ENCODE results near the gene PRADC1.
A peak's percentile ranks its signal among the peaks of the same experiment; 100 is the strongest.

PRADC1 gene

DNA sequence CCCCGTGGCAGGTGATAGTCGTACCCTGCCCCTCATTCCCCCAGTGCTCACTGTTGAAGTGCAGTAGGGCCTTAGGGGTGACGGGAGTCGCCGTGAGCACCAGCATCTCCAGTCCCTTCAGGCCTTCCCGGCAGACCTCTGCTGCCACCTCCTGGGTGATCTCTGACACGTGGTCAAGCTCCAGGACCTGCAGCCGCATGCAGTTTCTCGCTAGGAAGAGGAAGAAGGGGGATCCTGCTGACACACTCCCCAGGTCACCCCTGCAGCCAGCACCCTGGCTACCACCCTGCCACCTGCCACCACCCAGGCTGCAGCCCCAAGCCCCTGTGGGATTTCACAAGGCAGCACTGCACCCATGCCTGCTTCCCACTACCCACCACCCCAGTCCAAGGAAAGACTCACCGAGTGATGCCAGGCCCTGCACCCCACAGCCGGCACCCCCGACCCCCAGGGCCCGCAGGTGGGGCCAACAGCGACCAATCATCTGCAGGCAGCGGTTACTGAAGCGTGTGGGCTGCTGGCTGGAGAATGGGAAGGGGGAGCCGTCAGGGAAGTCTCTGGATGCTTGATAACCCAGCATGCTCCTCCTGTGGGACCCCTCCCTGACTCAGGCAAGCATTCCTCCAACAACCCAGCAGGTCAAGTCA lies 27.4 kb upstream of the PRADC1 start:
- H3K4me3 ChIP-seq, result no peak overlapping the region
- no peaks in the 10 kb centered on the region for H3K27me3 ChIP-seq
- TF ChIP-seq Cebpa-rat (IDR thresholded peaks at IDR 0.05), result no peak
- H3K4me1 ChIP-seq, result peaks cover 9 to 33% (median 19%) of the 10 kb centered on the region in 10 experiments
- H3K36me3 ChIP-seq, result peaks cover 72 to 100% (median 93%) of the 10 kb centered on the region in 11 experiments
- 0 out of 22 replicates have a peak overlapping the region, but pooled peaks of 3 of the 11 experiments have one; percentile 17 to 46 (median 38) for H3K9ac ChIP-seq
- H3K27ac ChIP-seq, result no peak overlapping the region
- H3K4me2 ChIP-seq, result 0 out of 22 replicates have a peak overlapping the region, but pooled peaks of 1 of the 11 experiments have one; percentile 16
- no peaks in the 10 kb centered on the region for H3K9me3 ChIP-seq (replicated peaks in 1 of 11)
- H4K20me1 ChIP-seq, result peaks cover 8 to 98% (median 80%) of the 10 kb centered on the region in 11 experiments; a peak in 21 of 22 replicates

DNA sequence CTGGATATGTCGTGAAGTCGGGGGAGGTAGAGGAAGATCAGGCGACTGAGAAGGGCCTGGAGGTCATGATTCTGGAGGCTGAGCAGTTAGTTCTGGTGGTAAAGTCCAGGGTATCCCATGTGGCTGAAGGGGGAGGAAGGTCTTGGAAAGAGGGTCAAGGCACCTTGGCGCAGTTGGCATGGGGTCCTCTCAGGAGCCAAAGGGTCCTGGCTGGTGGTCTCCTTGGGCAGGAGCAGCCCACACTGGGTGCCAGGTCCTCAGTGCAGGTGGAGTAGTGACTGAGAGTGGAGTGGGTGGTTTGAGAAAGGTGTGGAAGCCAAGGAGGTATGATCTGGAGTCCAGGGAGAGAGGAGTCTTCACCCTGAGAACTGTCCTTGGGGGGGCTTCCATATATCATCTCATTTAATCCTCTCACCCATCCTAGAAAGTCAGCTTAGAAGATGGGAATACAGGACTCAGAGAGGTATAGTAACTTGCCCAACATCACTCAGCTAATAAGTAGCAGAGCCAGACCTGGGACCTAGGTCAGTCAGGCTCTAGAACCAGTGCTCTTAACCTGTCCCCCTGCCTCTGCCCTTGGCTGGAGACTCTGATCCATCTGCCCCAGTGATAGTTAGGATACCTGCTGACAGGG lies 26.8 kb upstream of the PRADC1 start:
- Histone ChIP-seq H3K4me2 (no peak overlapping the region), H3K27me3 (no peaks in the 10 kb centered on the region), H3K4me3 (no peak overlapping the region), H3K9me3 (replicated peaks in 1 of 11) (no peaks in the 10 kb centered on the region), H3K36me3 (peaks cover 68 to 100% (median 93%) of the 10 kb centered on the region in 11 experiments), H3K4me1 (peaks cover 16 to 39% (median 25%) of the 10 kb centered on the region in 10 experiments), H3K9ac (peak overlapping the region in 1 of 11 experiments; percentile 46; a peak in 1 of 22 replicates), H4K20me1 (peaks cover 8 to 98% (median 82%) of the 10 kb centered on the region in 11 experiments; a peak in 21 of 22 replicates), H3K27ac (no peak overlapping the region)
- no peak for TF ChIP-seq Cebpa-rat (IDR thresholded peaks at IDR 0.05)

DNA sequence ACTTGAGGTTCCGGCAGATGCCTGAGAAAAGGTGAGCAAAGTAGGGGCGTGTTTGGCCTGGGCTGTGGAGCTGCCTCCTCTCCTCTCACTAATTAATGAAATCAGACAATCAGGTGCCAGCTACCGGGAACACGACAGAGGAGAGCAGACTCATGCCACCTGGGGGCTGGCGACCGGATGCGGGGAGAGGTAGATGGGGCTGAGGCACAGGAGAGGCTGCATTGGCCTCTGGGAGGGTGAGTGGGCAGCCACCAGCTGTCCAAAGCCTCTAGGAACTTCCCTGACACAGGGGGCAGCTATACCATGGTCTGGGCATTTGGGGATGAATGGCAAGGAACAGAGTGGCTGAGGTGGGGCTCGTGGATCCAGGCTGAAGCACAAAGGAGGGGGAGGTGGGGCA lies 26.2 kb upstream of the PRADC1 start:
- peaks cover 8 to 98% (median 82%) of the 10 kb centered on the region in 11 experiments; a peak in 21 of 22 replicates for H4K20me1 ChIP-seq
- H3K36me3 ChIP-seq, result peaks cover 68 to 100% (median 93%) of the 10 kb centered on the region in 11 experiments
- no peak overlapping the region for H3K27ac ChIP-seq
- H3K27me3 ChIP-seq, result no peaks in the 10 kb centered on the region
- H3K4me1 ChIP-seq, result peaks cover 20 to 45% (median 31%) of the 10 kb centered on the region in 10 experiments
- H3K9ac ChIP-seq, result peak overlapping the region in 1 of 11 experiments; percentile 46; a peak in 2 of 22 replicates
- TF ChIP-seq Cebpa-rat (IDR thresholded peaks at IDR 0.05), result no peak
- no peak overlapping the region for H3K4me2 ChIP-seq
- no peak overlapping the region for H3K4me3 ChIP-seq
- no peaks in the 10 kb centered on the region for H3K9me3 ChIP-seq (replicated peaks in 1 of 11)

DNA sequence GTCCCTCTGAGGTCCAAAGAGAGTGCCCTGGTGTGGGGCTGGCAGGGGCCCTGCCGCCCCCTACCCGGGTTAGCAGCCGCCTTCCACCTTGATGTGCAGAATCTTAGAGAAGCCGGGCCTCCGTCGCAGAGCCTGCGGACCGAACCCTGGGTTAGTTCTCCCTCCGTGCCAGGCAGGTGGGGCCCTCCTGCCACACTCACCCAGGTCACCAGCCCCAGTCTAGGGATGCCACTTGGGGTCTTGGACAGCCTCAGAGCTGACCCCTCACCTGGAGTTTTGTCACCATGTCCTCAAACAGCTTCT lies 25.8 kb upstream of the PRADC1 start:
- H3K27ac ChIP-seq, result 0 out of 22 replicates have a peak overlapping the region, but pooled peaks of 1 of the 11 experiments have one; percentile 23
- H3K4me2 ChIP-seq, result peak overlapping the region in 2 of 11 experiments; percentile 38 to 57; a peak in 1 of 22 replicates
- no peak overlapping the region for H3K4me3 ChIP-seq
- no peaks in the 10 kb centered on the region for H3K9me3 ChIP-seq (replicated peaks in 1 of 11)
- H4K20me1 ChIP-seq, result peaks cover 8 to 98% (median 82%) of the 10 kb centered on the region in 11 experiments; a peak in 21 of 22 replicates
- no peak for TF ChIP-seq Cebpa-rat (IDR thresholded peaks at IDR 0.05)
- H3K36me3 ChIP-seq, result peaks cover 65 to 100% (median 93%) of the 10 kb centered on the region in 11 experiments
- peaks cover 20 to 49% (median 33%) of the 10 kb centered on the region in 10 experiments for H3K4me1 ChIP-seq
- no peaks in the 10 kb centered on the region for H3K27me3 ChIP-seq
- H3K9ac ChIP-seq, result peak overlapping the region in 3 of 11 experiments; percentile 23 to 54 (median 46); a peak in 4 of 22 replicates

DNA sequence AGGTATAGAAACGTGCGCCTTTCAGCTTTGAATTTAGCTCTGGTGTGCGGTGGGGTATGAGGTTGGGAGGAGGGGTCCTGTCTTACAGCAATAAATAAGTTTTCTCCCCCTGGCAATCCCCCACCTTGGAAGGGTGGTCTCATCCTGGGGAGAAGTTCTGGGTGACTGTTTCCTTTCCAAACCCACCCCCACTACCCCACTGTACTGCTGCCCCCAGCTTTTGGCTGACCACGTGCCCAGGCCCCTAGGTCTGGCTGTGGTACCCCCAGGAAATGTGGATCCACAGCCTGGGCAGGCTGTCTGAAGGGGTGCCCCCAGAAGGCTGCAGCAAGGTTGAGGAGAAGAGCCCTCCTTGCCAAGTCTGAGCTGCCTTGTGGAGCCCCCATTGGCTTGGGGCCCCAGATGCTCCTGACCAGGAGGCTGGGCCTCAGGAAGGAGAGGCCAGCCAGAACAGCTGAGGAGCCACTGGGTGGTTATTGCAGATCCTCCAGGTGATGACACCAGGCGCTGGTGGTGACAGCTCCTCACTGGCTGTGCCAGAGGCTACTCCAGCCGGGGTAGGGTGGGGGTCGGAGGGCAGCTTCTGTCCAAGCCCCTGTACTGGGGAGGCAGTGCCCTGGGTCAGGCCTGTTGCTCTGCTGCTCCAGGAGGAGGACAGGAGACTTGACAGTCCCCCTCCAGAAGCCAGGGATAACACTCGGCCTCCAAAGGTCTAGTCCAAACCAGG lies 25.3 kb upstream of the PRADC1 start:
- H3K4me2 ChIP-seq, result peak overlapping the region in 6 of 11 experiments; percentile 6 to 60 (median 41); a peak in 12 of 22 replicates
- H3K9ac ChIP-seq, result peak overlapping the region in 7 of 11 experiments; percentile 8 to 54 (median 21); a peak in 5 of 22 replicates
- peaks cover 8 to 98% (median 82%) of the 10 kb centered on the region in 11 experiments; a peak in 21 of 22 replicates for H4K20me1 ChIP-seq
- H3K4me1 ChIP-seq, result peaks cover 20 to 54% (median 36%) of the 10 kb centered on the region in 10 experiments
- TF ChIP-seq Cebpa-rat (IDR thresholded peaks at IDR 0.05), result no peak
- no peaks in the 10 kb centered on the region for H3K27me3 ChIP-seq
- no peaks in the 10 kb centered on the region for H3K9me3 ChIP-seq (replicated peaks in 1 of 11)
- H3K36me3 ChIP-seq, result peaks cover 61 to 100% (median 93%) of the 10 kb centered on the region in 11 experiments
- no peak overlapping the region for H3K4me3 ChIP-seq
- peak overlapping the region in 3 of 11 experiments; percentile 7 to 35 (median 29); a peak in 2 of 22 replicates for H3K27ac ChIP-seq

DNA sequence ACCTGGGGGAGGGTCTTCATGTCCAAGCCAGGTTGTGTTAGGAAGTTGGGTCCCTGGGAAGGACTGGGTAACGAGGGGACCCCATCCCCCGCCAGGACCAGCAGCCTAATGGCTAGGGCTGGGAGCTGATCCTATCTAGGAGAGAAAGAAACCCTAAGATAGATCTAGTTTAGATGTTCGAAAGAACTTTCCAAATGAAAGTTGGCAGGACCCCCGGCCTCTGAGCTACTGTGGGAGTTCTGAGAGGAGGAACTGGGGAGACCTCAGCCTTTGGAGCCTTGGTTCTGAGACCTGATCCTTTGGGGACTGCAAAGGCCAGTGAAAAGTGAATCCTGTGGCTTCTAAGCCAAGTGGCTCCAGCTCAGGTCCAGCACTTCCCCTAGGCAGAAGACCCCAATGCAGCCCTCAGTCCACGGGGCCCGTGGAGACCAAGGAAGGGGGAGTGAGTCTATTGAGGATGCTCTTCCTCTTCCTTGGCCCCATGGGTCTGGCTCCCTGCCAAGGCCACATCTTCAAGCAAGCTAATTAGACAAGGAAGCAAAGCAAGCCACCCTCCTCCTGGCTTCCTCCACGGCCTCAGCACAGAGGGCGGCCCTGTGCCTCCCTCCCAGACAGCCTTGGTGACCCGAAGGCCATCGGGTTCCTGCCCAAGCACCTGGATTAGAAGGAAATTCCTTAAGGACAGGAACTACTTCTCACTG lies 24.5 kb upstream of the PRADC1 start:
- Histone ChIP-seq H3K4me2 (peak overlapping the region in 5 of 11 experiments; percentile 6 to 60 (median 44); a peak in 11 of 22 replicates), H3K9ac (peak overlapping the region in 6 of 11 experiments; percentile 11 to 54 (median 22); a peak in 5 of 22 replicates), H3K27ac (peak overlapping the region in 3 of 11 experiments; percentile 7 to 35 (median 8); a peak in 2 of 22 replicates), H3K4me1 (peaks cover 20 to 61% (median 40%) of the 10 kb centered on the region in 10 experiments), H3K36me3 (peaks cover 61 to 100% (median 93%) of the 10 kb centered on the region in 11 experiments), H3K4me3 (no peak overlapping the region), H3K27me3 (no peaks in the 10 kb centered on the region), H3K9me3 (replicated peaks in 1 of 11) (no peaks in the 10 kb centered on the region), H4K20me1 (peaks cover 12 to 99% (median 88%) of the 10 kb centered on the region in 11 experiments; a peak in 21 of 22 replicates)
- TF ChIP-seq Cebpa-rat (IDR thresholded peaks at IDR 0.05), result no peak

DNA sequence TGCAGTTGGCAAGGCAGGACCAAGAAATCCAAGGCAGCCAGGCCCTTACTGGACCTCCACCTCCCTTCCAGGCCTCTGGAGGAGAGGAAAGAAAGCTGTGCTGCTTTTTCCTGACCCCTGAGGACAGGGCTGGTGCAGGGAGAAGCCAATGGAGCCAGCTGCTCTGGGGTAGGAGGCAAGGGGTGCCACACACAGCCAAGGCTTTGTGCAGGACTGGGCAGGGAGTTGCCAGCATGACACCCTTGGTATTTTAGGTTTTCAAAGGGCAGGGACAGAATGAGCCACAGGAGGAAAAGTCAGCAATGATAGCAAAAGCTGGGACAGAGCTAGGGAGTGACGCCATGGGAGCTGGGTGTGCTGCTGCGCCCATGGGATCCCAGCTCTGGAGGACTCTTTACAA lies 24.0 kb upstream of the PRADC1 start:
- TF ChIP-seq Cebpa-rat (IDR thresholded peaks at IDR 0.05), result no peak
- Histone ChIP-seq H4K20me1 (peaks cover 12 to 99% (median 93%) of the 10 kb centered on the region in 11 experiments; a peak in 21 of 22 replicates), H3K4me1 (peaks cover 20 to 64% (median 41%) of the 10 kb centered on the region in 10 experiments), H3K27me3 (no peaks in the 10 kb centered on the region), H3K9ac (no peak overlapping the region), H3K4me2 (no peak overlapping the region), H3K9me3 (replicated peaks in 1 of 11) (no peaks in the 10 kb centered on the region), H3K27ac (peak overlapping the region in 1 of 11 experiments; percentile 8; a peak in 1 of 22 replicates), H3K4me3 (no peak overlapping the region), H3K36me3 (peaks cover 61 to 100% (median 93%) of the 10 kb centered on the region in 11 experiments)

DNA sequence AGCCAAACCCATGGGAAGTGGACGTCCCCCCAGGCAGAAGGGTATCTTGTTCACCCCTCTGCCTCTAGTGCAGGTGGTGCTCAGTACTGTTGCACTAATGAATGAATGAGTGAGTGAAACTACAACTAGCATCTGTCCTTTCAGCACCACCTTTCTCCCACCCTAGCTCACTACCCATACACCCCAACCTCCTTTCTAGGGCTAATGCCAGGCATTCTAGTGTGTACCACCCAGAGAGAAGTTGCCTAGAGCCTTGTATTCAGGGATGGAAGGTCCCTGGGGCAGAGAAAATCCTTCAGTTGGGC lies 23.5 kb upstream of the PRADC1 start:
- H4K20me1 ChIP-seq, result peaks cover 12 to 100% (median 95%) of the 10 kb centered on the region in 11 experiments; a peak in 21 of 22 replicates
- H3K4me1 ChIP-seq, result peaks cover 20 to 64% (median 41%) of the 10 kb centered on the region in 10 experiments
- H3K36me3 ChIP-seq, result peaks cover 59 to 100% (median 93%) of the 10 kb centered on the region in 11 experiments
- TF ChIP-seq Cebpa-rat (IDR thresholded peaks at IDR 0.05), result no peak
- H3K9ac ChIP-seq, result no peak overlapping the region
- H3K4me2 ChIP-seq, result no peak overlapping the region
- no peak overlapping the region for H3K27ac ChIP-seq
- H3K9me3 ChIP-seq (replicated peaks in 1 of 11), result no peaks in the 10 kb centered on the region
- H3K27me3 ChIP-seq, result no peaks in the 10 kb centered on the region
- H3K4me3 ChIP-seq, result no peak overlapping the region

Measured in BLaER1 treated with 17β-estradiol and CSF1 and Interleukin-3, amounts not matched to agents 10 nM and 100 nM (cell line).